Hypothalamus (tissue), 51 donors: Measurements from ENCODE around the gene HOXD1.

Experiments used
- DNase-seq, 51 donors: peaks; one replicate each; lab custom pipeline; 2025; lab: John Stamatoyannopoulos, UW

Gene HOXD1

DNA sequence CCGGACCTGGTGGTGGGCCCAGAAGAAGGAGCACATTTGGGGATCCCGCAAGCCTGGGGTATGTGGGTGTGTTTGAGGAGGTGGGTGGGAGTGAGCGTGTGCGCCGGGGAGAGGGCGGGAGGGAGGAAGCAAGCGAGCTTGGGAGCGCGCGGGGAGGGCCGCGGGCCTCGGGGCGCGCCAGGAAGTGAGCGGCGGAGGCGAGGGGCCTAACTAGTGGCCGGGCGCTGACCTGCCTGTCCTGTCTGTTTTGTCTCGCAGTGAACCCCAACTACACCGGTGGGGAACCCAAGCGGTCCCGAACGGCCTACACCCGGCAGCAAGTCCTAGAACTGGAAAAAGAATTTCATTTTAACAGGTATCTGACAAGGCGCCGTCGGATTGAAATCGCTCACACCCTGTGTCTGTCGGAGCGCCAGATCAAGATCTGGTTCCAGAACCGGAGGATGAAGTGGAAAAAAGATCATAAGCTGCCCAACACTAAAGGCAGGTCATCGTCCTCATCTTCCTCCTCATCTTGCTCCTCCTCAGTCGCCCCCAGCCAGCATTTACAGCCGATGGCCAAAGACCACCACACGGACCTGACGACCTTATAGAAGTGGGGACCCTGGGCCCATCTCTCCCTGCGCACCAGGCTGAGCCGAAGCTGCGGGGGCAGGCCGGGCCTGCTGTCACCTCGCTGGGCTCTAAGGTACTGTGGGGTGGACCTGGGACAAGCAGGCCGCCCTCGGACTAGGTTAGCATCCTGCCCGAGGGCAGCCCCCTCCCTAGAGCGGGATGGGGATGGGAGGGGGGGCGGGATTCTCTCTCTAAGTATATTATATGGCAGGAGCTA lies 35.9 kb upstream of the HOXD1 start:
- DNase-seq, result no peak

- DNase-seq, result no peak
Observed at GRCh38 chr2:176154576-176155252, 33.8 kb upstream of the HOXD1 start.

DNA sequence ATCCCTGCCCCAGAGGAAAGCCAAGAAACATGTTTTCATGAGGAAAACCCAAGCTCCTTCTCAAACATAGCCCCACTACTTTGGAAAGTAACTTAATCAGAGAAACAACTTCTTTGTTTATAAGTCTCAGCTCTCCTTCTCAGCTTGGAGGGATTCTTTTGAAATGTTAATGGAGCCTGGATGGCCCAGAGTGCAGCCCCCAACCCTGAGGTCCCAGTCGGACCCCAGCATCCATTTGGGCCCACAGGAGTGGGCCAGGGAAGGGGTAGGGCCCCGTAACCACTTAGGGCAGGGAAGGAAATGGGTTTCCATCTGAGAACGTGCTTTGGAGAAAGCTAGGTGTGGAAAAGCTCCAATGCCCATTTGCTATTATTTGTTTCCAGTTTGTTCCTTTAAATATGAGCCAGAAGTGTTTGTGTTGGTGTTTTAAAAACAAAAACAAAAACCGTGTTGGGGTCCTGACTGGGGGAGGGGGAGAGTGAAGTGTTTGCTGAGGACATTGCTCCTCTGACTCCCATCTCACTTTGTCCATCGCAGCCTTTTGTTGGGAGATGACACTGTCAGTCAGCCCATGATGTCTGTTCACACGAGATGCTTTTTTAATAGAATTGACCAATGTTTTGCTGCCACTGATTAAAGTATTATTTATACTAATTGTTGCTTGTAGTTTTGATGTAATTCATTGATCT lies 33.0 kb upstream of the HOXD1 start:
- DNase-seq, result no peak

DNA sequence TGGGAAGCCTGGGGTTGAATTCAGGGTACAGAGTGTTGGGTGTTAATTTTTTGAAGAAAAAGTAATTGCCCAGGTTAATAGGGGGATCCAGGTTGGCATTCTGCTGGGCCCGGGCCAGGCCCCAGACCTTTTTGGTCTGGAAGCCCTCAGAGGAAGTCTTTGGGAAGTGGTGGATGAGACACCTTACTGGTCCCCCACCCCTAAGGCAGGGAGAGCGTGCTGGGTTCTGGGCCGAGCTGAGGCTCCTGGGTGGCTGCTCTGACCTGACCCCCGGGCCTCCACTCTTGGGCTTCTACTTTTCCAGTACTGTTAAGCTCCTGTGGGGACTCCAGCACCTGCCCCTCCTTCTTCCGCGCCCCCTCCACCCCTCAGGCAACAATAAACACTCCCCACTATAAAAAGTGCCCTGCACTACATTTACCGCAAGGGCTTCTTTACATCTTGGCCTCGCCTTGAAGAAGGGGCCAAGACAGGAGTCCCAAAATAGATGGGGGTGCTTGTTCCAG lies 32.1 kb upstream of the HOXD1 start:
- no peak for DNase-seq

GRCh38 chr2:176156807-176157498 lies 31.5 kb upstream of the HOXD1 start, which contains the start of gene HOXD3:
Gene HOXD3 (plus strand): TSS chr2:176157307. CDS start chr2:176169115, 11,808 bp downstream.
- no peak for DNase-seq

DNA sequence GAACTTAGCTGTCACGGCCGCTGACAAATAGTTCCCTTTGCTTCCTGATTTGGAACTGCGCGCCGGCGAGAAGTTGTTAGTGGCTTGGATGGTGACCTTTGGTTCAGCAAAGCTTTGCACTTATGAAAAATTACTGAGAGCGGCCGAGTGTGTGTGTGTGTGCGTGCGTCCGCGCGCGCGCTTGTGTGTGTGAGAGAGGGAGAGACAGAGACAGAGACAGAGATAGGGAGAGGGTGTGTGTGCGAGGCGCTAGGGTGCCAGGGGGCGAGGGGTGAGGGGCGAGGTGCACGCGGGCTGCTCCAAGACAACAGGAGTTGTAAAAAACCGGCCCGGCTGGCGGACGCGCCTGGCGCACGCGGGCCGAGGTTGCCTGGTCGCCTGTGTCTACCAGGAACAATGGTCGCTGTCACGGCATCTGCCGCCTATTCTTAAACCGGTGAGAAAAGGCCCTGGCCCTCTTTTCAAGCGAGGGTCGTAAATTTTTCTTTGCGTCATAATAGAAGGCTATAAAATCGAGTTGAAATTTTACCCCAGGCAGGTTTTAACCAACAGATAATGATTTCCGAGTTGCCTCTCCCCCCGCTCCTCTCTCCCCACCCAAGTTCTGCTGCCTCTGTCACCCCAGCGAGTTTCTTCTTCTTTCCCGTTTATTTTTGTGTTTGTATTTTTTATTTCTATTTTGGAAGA lies 30.8 kb upstream of the HOXD1 start:
- no peak for DNase-seq

DNA sequence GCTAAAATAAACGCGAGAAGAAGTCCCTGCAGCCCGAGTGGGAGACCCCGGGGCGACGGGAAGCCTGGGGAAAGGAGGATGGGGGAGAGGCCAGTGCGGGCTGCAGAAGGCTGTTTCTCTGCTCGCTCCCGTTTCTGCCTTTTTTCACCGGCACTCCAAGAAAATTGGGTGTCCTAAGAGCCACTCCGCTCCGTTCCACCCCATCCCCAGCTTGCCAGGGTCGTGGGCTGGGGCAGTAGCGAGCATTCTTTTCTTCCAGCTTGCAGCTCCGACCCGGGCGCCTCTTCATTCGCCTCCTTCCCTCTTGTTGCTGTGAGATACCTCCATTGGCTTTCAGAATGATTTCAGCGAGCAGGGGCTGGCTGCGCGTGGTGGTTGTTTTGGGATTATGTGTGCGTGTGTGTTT lies 30.3 kb upstream of the HOXD1 start:
- DNase-seq, result no peak

GRCh38 chr2:176158855-176159662 lies 29.4 kb upstream of the HOXD1 start:
- DNase-seq, result no peak

- DNase-seq, result no peak
Observed at GRCh38 chr2:176159663-176160250, 28.7 kb upstream of the HOXD1 start.

DNA sequence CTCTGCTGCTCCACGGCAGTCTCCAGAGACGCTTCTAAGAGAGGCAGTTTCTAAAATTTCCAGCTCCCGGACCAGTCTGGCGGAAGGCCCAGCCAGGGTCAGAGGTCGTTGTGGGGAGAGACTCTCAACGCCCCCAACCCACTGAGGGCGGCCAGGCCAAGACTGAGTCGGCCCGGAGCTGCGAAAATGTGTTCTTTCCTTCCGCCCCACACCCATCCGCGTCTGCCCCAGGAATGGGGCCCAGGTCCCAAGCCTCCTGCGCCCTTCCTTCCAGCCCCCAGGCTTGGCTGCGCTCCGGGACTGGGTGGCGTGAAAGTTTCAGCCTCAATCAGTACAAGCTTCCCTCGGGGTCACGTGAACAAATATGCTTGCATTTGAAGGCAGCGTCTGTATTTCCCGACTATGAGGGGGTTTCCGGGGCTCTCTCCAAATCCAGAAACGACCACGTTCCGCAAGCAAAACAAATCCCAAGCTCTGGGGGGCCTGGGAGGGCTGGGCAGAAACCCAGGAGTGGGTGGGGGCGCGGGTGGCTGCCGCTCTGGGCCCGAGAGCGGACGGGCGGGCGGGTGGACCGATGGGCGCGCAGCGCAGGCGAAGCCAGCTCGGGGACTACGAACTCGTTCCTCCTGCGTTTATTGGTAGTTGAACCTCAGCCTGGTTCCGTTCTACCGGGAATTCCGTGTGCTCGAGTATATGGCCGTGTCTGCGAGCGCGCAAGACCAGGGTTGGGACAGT lies 28.1 kb upstream of the HOXD1 start:
- DNase-seq, result no peak

DNA sequence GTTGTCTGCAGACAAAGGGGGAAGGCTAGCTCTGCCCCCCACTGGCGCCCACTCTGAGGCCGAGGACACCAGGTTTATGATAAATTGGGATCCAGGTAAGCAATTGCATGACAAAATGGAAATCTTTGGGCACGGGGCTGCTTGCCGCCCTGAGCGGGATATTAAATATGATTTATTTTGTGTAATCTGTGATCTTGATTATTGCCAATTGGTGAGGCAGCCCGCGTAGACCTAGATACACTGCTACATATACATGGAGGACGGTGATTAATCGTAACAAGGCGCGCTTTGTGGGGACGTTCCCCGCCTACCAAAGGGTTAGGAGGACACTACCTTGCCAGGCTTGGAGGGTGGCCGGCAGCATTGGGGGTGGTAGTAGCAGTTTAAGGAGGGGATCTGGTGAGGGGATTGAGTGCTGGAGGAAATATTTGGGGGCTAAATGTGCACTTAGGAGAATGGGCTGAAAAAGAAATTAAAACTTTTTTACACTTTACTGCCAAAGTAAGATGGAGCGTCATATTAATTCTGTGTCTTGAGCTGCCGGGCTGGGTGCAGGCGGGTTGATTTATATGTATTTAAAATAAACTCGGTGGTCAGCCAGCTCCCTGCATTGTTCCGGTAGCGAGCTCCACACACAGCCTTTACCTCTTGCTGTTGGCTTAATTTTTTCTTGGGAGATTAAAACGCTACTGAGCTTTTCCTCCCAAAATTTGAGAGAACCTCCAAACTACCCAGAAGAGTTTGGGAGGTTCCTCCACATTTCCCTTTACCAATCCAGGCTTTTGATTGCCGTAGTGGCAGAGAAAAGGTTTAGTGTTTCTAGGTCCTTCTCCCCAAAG lies 27.3 kb upstream of the HOXD1 start:
- DNase-seq, result no peak

GRCh38 chr2:176161825-176162626 lies 26.4 kb upstream of the HOXD1 start:
- no peak for DNase-seq

DNA sequence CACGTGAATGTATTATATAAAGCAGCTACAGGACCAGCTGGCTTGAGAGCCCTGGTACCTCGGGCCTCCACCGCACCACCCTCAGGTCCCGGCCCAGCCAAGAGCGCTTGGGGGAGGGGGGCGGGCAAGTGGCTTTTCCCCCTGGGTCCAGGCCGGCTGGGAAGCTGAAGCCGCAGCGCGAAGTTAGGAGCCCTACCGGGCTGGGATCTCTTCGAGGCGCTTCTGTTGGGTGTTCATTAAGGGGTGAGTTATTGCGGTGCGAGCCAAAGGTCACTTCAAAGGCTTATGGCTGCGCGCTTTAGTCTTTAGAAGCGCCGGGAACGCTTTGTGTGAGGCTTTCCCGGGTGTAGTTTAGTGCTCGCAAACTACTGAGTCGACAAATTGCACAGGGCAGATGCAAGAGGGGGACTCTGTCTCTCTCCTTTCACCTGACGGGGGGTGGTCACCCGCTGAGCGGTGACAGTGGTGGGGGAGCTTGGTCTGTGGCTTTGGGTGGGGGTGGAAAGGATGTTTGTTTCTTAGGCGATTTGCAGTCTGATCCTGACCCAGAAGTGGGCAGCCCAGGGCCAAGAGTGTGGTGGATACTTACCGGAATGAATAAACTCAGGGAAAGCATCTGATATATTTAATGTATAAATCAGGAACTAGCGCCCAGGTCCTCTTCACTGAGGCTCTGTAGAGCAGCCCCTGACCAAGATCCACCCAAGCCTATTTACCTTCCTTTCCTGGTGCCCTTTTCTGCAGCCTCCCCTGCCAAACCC lies 25.4 kb upstream of the HOXD1 start:
- DNase-seq, result no peak

DNA sequence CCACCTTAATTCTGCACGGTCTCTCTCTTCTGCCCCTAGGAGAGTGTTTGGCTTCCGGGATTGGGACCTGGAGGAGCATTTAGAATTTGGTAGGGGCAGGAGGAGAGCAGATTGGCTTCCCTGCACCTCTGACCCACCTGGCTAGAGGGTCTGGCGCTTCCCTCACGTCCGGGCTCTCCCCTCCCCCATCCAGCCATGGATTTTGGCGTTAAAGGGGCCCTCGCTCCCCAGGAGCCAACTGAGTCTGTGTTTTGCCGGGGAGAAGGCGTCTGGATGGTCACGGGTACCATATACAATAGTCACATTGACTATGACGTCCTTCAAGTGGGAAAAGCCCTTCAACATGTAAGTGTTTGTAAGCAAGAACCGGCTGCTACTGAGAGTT lies 24.8 kb upstream of the HOXD1 start:
- no peak for DNase-seq

DNA sequence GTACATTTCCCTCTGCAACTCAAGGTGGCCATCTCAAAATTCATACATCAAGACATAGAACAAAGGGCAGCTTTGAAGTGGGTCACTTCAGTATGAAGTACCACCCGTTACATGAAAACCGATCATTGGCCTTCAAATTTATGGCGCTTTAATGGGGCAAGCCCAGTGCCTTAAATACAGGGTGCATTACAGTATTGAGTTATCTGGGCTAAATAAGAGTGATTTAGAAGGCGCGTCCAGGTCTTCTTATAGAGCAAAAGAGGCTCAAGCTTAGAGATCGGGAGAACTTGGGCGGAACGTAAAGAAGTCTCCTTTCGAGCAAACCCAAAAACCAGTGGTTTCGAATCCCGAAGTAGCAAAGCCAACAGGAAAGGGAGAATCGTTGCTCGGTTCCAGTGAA lies 24.3 kb upstream of the HOXD1 start:
- DNase-seq, result no peak
